ENCODE results near the gene RHOC.
A peak's percentile ranks its signal among the peaks of the same experiment; 100 is the strongest.

RHOC gene

DNA sequence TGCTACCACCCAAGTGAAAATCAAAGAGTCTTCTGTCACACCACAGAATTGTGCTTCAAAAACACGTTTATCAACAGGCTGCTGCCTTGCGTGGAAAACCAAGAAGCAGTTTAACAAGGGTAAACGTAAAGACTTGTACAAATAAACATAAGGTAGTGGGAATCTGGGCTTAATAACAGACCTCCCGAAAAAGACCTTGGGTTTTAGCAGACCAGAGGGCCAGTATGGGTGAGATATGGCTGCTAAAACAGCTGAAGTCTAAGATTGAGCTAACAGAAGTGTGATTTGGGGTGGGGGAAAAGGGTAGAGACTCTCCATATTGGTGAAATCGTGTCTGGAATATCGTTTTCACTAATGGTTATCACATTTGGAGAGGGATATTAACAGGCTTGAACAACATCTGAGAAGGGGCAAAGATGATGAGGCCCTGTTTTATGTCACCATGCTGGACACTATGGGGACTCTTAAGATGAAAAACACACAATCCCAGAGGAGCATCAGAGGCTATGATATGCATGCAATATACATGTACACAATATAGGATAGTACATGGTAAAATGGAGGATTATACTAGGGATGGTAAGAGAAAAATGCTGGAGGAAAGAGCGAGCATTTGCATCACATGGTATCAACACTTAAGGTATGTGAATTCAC, 31.1 kb downstream of the RHOC start:
- DNase-seq = no peak

- no peak for DNase-seq
Observed at GRCh38 chr1:112674986-112675727, 31.8 kb downstream of the RHOC start.

DNA sequence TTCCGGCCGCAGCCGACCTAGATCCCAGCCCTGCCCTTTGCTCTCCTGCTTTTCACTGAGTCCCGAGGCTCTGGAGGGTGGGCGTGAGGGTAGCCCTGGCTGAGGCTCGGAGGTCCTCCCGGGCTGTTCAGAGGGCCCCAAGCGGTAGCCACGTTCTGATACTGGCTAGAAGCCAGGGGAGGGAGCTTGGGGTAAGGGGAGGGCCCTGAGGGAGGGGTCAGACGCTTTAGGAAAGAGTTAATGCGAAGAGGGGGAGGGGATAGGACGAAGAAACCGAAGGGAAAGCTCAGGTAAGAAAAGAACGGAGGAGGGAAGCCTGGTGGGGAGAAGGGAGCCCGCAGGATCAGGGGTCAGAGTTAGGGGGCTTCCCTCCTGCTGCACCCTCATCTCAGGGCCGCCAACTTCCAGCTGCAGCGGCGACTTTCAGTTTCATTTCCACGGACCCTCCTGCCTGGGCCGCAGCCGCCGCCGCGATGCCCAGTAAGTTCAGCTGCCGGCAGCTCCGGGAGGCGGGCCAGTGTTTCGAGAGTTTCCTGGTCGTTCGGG, 32.4 kb downstream of the RHOC start, which contains the start of gene MOV10:
Gene MOV10 (plus strand): TSS at position 220 of the 546 bp plus-strand sequence. CDS start 254 bp downstream, at position 474.
- DNase-seq = peak; percentile 54 to 69

DNA sequence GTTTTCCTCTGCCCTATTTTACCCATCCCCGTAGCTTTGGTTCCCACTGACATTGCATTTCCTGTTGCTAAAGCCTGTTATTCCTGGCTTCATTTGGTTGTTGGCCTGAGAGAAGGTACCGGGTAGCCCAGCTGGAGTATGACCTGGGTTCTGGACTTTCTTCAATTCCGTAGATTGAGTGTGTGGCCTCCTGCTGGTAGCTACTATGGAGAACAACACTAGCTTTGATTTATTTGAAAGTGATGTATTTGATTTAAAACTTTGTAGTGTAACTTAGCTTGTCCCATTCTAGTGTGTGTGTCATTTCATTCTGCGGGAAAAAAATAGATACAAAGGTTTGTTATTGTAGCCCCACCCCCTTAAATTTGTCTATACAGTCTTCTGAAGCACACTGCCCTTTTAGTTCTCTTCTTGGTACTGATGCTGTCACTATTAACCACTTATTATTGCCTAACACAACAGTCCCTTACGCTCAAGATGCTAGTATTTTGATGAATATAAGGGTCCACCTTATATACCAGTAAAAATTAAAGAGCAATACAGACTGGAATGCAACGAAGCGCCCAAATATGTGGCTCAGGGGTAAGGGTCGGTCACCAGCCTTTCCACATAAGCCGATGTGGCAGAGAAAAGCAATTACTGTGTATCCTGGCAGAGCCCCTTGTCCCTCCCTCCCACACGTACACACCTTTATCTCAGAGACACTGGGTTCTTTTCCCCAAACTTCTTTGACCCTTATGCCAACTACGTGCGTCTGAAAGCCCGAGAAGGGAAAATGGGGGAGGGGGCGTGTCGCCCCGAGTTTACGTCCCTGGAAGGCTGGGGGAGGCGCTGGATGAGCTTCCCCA, 33.1 kb downstream of the RHOC start:
- peak in 1 of 2 donors; percentile 48 for DNase-seq

DNA sequence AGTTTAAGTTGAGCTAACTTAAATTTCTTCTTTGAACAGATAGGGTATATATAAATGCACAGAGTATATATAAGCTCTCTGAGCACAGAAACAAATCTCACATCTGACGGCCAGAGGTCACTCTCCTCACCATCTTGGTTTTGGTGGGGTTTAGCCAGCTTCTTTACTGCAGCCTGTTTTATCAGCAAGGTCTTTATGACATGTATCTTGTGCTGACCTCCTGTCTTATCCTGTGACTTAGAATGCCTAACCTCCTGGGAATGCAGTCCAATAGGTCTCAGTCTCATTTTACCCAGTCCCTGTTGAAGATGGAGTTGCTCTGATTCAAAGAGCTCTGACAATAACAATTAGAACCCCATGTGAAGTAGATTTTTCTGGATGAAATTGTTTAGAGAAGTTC, 34.1 kb downstream of the RHOC start:
- DNase-seq = no peak

DNA sequence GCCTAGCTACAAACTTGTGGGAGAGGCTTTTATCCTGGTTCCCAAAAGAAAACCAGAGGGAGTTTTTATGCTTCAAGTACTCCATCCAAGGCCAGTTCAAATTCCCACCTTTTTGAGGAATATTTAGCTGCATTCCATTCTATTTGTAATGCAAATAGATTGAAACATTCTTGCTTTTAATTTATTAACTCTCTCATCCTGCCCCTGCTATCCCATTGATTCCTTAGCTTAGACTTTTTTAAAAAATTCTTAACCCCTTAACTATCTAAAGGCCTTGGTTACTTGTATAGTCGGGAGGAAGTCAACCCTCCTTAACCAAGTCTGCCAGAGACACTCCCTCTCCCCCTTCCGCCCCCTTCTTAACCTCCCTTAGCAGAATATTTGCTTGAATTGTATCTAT, 34.9 kb downstream of the RHOC start:
- DNase-seq = no peak

DNA sequence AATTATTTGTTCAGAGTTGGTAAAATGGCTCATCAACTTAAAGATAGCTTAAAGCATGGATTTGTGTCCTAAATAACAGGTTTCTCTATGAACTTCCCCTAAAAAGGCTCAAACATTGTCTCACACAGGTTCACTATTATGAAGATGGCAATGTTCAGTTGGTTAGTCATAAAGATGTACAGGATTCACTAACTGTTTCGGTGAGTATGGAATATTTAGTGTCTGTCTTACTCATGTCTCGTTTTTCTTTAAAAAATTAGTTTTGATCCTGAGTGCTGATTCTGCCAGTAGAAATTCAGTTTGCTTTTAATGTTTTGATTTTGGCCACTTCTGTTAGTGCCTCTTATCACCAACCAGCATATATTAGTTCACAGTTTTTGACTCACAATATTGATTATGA, 40.0 kb downstream of the RHOC start:
- no peak for DNase-seq

- DNase-seq = no peak
Observed at GRCh38 chr1:112665857-112666256, 41.1 kb downstream of the RHOC start.

DNA sequence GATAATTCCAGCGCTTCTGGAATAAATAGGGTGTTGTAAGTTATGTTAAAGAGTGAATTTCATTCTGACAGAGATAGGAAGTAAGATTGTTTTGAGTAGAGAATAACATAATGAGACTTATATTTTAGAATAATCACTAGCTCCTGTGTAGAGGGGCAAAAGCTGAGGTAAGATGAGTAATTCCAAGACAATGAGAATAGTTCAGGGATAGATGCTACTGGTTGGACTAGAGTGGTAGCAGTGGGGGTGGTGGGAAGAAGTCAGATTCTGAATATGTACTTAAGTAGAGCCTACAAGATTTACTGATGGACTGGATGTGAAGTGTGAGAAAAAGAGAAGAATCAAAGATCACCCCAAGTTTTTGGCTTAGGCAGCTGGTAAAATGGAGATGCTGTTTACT, 55.7 kb downstream of the RHOC start:
- DNase-seq = no peak
